GM19455 (cell line): ENCODE measurements around the gene GGN.
"Not testable (repeated sequence)": the region's sequence is repeated elsewhere in the genome, so short reads cannot be mapped to it uniquely, and the experiment has no call there.

Source experiments
- ATAC-seq: cut with Tn5 transposase; IDR thresholded peaks from one replicate; pipeline ENCODE4 v1.9.1; 2021; ENCODE audit not compliant: unreplicated experiment

GGN gene

GRCh38 chr19:38362946-38363688 lies 24.7 kb downstream of the GGN start:
- not testable (repeated sequence) for ATAC-seq

DNA sequence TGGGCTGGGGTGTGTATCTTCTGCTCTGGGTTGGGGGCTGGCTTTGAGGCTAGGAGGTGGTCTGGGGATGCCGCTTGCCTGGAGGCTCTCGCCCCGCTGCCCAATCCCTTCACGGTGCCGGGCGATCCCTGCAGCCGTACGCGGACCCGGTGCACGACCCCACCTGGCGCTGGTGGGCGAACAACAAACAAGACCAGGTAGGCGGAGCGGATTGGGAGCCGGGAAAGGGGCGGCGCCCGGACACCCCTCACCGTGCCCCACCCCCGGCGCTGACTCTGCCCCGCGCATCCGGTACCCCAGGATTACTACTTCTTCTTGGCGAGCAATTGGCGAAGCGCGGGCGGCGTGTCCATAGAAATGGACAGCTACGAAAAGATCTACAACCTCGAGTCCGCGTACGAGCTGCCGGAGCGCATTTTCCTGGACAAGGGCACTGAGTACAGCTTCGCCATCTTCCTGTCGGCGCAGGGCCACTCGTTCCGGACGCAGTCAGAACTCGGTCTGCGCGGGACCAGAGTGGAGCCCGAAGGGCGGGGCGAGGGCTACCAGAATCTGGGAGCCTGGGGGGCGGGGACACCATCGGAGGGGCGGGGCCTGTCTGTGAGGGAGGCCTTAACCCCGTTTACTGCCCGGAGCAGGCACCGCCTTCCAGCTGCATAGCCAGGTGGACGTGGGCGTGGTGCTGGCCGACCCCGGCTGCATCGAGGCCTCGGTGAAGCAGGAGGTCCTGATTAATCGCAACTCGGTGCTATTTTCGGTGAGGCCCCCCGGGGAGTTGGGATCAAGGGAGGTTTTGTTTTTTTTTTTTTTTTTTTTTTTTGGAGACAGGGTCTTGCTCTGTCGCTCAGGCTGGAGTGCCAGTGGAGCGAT lies 25.5 kb downstream of the GGN start:
- no peak for ATAC-seq

DNA sequence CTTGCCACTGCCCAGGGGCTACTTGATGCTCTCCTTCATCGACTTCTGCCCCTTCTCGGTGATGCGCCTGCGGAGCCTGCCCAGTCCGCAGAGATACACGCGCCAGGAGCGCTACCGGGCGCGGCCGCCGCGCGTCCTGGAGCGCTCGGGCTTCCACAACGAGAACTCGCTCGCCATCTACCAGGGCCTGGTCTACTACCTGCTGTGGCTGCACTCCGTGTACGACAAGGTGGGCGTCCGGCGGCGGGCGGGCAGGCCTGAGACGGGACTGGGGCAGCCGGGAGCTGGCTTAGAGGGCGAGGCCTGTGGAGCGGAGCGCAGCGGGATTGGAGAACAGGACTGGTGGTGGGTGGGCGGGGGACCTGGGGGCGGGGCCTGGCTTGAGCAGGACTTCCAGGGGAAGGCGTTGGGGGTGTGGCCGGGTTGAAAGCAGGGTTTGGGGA lies 26.2 kb downstream of the GGN start:
- no peak for ATAC-seq

DNA sequence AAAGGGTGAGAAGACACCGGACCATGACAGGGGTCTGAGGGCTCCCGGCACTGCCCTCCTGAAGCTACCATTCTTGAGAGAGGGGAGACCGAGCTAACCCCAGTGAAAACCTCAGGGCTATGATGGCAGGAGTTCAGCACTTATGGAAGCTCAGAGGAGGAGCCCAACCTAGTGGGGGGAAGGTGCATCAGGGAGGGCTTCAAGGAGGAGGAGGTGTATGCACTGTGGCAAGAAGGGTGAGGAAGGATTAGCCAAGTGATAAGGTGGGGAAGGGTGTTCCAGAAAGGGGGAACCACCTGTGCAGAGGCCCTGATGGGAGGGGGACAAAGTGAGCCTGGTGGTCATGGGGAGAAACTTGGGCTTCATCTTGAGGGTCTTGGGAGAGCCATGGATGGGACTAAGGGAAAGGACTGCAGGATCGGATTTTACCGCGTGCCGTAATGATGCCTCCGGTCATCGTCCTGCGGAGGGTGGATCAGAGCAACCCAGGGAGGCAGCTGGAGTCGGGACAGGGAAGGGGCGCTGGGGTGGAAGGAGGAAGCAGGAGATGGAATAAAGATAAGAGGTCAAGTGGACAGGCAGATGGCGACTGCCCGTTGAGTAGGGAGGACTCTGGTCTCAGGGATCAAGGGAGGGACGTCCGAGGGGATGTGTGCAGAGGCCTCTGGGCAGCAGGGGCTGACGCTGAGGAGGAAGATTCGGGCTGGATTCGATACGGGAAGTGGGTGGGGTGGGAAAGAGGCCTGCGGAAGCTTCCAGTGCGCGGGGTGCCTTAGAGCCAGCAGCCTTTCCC lies 26.8 kb downstream of the GGN start:
- no peak for ATAC-seq

DNA sequence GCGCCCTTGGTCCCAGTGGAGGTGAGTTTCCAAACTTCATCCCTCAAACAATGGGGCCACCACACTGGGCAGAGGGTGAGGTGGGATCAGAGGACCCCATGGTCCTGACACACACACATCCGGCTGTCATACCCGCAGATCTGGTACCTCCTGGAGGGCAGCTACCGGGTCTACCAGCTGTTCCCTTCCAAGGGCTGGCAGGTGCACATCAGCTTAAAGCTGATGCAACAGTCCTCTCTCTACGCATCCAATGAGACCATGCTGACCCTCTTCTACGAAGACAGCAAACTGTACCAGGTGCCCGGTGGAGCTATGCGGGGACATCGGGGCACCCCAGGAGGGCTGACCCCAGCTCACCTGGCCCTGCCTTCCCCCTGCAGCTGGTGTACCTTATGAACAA lies 27.5 kb downstream of the GGN start:
- no peak for ATAC-seq

DNA sequence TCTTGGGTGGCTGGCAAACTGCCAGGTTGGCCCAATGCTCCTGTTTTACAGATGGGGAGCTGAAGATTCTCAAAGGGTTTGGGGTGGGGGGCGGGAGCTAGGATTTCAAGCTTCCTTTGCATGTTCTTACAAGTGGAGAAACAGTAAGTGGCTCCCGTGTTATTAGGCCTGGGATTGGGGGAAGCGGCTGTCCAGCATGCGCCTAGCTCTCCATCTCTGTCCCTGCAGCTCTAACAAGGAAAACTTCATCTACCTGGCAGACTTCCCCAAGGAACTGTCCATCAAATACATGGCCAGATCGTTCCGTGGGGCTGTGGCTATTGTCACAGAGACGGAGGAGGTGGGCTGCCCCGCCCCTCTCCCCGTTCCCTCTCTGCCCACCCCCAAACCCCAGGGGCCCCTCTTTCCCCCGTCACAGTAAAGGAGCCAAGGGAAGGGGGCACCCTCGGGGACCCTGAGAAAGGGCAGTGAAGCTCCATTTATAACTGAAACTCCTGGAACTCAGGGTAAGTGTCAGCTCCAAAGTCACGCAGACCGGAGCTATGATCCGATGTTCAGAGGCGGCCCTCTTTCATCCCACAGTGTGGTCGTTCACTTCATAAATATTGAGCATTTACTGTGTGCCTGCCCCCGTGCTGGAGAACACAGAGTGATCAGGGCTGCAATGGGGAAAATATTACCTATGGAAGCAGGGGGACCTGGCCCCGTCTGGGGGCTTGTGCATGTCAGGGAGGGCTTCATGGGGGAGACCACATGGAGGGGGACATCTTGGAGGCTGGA lies 28.4 kb downstream of the GGN start:
- no peak for ATAC-seq

DNA sequence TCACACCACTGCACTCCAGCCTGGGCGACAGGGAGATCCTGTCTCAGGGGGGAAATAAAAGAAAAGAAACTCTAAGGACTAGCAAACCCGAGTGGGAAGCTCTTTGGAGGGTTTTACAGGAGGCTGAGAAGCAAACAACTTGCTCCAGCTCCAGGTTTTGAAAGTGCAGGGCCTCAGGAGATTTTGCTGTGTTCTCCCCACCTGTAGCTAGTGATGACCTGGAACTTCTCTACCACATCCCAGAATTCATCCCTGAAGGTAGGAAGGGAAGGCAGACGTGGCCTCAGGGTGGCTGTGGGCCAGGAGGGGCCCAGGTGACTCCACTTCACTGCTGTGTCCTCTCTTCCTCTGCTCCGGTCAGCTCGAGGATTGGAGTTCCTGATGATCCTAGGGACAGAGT lies 29.8 kb downstream of the GGN start:
- ATAC-seq, result no peak

DNA sequence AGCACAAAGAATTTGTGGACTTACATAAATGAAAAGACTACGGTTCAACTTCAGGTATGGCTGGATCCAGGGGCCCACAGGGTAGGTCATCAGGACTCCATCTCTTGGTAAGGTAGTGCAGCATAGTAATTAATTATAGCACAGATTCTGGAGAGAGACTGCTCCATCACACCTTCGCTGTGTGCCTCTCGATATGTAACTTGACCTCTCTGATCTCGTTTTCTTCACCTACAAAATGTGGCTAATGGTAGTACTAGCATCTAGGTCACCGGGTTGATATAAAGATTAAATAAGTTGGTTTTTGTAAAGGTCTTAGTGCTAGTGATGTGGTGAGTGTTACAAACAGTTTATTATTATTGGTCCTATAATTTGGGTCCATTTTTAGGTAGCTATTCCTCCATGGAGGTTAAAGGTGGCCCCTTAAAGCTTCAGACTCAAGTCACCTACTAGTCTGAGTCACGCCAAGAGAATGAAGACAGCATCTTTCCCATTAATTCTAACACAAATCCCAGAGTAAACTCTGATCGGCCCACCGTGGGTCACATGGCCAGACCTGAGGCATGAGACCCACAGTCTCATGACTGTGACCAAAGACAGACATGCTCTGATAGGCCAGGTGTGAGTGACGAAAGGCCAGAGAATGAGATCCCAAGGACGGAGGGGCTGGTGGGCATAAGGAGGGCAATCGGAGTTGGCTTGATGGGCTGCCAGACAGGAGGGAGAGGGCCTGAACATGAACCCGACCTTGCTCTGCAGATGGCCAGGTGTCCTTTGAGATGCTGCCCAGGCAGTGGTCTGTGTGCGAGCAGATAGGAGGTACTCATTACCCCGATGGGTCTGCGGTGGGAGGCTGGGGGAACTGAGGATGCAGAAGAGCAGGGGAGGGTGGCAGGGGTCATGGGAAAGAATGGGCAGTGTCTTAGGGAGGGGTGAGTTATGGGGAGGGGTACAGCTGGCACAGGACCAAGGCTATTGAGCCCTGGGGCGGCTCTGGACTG lies 31.8 kb downstream of the GGN start:
- ATAC-seq, result no peak

- ATAC-seq, result no peak
These were observed 35.2 kb downstream of the GGN start for GRCh38 chr19:38352611-38353010.

DNA sequence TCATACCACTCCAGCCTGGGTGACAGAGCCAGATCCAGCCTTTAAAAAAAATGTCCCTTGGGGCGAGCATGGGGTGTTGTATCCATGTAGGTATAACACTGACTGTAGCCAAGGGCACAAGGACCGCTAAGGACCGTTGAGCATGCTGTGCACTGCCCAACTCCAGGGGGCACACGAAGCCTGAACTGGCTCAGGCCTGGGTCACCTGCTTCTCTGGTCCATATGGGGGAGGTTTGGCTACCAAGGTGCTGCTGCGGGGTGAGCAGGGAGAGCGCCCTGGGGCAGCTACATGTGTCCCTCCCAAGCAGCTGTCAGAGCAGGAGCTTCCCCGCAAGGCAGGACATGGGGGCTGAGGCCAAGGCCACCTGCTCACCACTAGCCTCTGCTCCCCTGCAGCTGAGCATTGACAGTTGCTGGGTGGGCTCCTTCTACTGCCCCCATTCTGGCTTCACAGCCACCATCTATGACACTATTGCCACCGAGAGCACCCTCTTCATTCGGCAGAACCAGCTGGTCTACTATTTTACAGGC lies 35.9 kb downstream of the GGN start:
- no peak for ATAC-seq

DNA sequence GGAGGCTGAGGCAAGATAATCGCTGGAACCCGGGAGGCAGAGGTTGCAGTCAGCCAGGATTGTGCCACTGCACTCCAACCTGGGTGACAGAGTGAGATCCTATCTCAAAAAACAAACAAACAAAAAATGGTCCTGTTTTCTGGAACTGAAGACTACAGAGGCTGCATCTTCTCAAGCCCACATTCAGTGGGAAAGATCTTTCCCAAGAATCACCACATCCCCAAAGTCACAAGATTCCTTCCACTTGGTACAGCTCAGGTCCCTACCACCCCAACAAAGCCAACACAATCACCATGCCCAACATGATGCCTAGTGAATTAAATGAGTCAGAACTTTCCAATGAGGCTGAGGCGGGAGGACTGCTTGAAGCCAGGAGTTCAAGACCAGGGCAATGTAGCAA lies 37.0 kb downstream of the GGN start:
- ATAC-seq, result no peak

- no peak for ATAC-seq
These were observed 41.0 kb downstream of the GGN start for GRCh38 chr19:38346837-38347236.

GRCh38 chr19:38340927-38341326 lies 46.9 kb downstream of the GGN start:
- no peak for ATAC-seq

GRCh38 chr19:38339011-38339410 lies 48.8 kb downstream of the GGN start:
- not testable (repeated sequence) for ATAC-seq

DNA sequence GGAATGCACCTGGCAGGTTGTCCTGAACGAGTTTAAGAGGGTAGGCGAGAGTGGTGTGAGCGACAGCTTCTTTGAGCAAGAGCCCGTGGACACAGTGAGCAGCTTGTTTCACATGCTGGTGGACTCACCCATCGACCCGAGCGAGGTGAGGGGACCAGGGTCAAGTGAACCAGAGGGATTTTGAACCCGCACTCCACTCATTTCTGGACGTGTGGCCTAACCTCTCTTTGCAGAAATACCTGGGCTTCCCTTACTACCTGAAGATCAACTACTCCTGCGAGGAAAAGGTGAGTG lies 50.5 kb downstream of the GGN start:
- ATAC-seq, result no peak

DNA sequence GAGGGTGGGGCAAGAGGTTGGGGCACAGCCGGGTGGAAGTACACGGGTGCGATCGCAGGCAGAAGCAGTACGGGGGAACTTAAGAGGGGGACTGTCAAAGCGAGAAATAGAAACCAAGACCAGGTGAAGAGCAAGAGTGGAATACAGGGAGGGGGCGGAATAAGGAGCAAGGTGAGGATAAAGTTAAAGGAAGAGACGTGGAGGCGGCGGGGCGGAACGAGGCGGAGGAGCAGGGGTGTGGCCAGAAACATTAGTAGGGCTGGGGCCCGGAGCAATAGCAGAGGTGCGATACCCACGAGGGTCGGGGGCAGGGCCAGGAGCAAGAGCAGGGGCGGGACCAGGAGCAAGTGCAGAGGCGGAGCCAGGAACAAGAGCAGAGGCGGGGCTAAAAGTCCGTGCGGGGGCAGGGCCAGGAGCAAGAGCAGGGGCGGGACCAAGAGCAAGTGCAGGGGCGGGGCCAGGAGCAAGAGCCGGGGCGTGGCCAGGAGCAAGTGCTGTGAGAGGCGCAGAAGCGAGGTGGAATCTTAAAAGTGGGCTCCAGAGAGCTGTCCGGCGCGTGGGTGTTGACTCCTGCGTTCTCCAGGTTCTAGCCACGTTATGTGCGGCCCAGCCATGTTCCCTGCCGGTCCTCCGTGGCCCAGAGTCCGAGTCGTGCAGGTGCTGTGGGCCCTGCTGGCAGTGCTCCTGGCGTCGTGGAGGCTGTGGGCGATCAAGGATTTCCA lies 51.0 kb downstream of the GGN start:
- peak; percentile 48 for ATAC-seq

- ATAC-seq, result peak; percentile 66
These were observed 51.7 kb downstream of the GGN start for GRCh38 chr19:38335949-38336637.
